ENCODE results near the gene PLCL2.

The PLCL2 gene

GRCh38 chr3:16890597-16891333, 6.0 kb downstream of the PLCL2 start:
- ATAC-seq (ENCODE audit: insufficient read depth, low read depth) (no peak), DNase-seq (no peak)
- peaks cover 16% of the 10 kb centered on the region for H4K20me1 ChIP-seq (ENCODE audit: insufficient read depth, low read length)
- TF ChIP-seq EZH2 (IDR thresholded peaks at IDR 0.05; ENCODE audit: borderline replicate concordance, low read depth, low read length, severe bottlenecking) (no peak), CTCF (IDR thresholded peaks at IDR 0.05; ENCODE audit: borderline replicate concordance, extremely low read depth, low read length, poor library complexity, severe bottlenecking) (no peak)
- no peaks in the 10 kb centered on the region for H3K27me3 ChIP-seq (ENCODE audit: insufficient read depth, low read length, poor library complexity)
- H3K4me2 ChIP-seq (ENCODE audit: insufficient read depth, low read length), result no peak overlapping the region
- H3K27ac ChIP-seq (ENCODE audit: low read length), result no peak overlapping the region
- peaks cover 83% of the 10 kb centered on the region for H3K79me2 ChIP-seq (ENCODE audit: insufficient read depth, low read length)
- H3K9me3 ChIP-seq (ENCODE audit: insufficient read depth, low read length, severe bottlenecking), result no peaks in the 10 kb centered on the region
- no peak overlapping the region for H3K4me3 ChIP-seq (ENCODE audit: low read depth in 1 of 2, low read length in 2 of 2)
- no peaks in the 10 kb centered on the region for H3K36me3 ChIP-seq (ENCODE audit: insufficient read depth, low read length)
- H3K9ac ChIP-seq (ENCODE audit: low read depth, low read length), result no peak overlapping the region
- no peak overlapping the region for H2AFZ ChIP-seq (ENCODE audit: low read depth, low read length)
- H3K4me1 ChIP-seq (ENCODE audit: insufficient read depth, low read length), result peaks cover 46% of the 10 kb centered on the region

DNA sequence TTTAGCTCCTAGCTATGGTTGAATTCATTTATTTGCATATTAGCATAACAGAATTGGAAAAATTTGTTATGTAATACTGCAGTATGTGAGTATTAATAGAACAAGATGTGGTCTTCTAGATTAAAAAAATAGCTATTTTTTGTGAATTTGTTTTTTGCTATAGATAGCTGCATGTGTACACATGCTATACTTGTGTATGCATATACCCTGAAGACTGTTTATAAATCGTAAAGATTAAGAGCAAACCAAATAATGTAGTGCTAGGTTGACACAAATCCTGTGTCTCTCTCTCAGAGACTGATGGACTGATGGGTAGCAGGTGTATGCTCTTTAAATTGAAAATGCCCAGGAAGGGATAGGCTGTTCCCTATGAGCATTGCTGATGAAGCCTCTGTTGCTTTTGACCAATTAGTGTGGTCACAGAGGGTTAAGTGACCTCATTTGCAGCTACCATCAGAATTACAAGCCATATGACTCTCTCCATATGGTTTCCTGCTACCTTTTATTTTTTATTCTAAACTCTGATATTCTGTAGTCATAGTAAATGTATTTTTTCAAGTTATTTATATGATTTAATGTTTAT, 9.0 kb downstream of the PLCL2 start:
- no peaks in the 10 kb centered on the region for H3K36me3 ChIP-seq (ENCODE audit: insufficient read depth, low read length)
- TF ChIP-seq EZH2 (IDR thresholded peaks at IDR 0.05; ENCODE audit: borderline replicate concordance, low read depth, low read length, severe bottlenecking) (no peak), CTCF (IDR thresholded peaks at IDR 0.05; ENCODE audit: borderline replicate concordance, extremely low read depth, low read length, poor library complexity, severe bottlenecking) (no peak)
- H3K27me3 ChIP-seq (ENCODE audit: insufficient read depth, low read length, poor library complexity), result no peaks in the 10 kb centered on the region
- H3K79me2 ChIP-seq (ENCODE audit: insufficient read depth, low read length), result peaks cover 74% of the 10 kb centered on the region
- H3K9ac ChIP-seq (ENCODE audit: low read depth, low read length), result no peak overlapping the region
- H2AFZ ChIP-seq (ENCODE audit: low read depth, low read length), result no peak overlapping the region
- no peak overlapping the region for H3K4me2 ChIP-seq (ENCODE audit: insufficient read depth, low read length)
- DNase-seq (no peak), ATAC-seq (ENCODE audit: insufficient read depth, low read depth) (no peak)
- H3K9me3 ChIP-seq (ENCODE audit: insufficient read depth, low read length, severe bottlenecking), result no peaks in the 10 kb centered on the region
- H3K4me3 ChIP-seq (ENCODE audit: low read depth in 1 of 2, low read length in 2 of 2), result no peak overlapping the region
- H3K27ac ChIP-seq (ENCODE audit: low read length), result no peak overlapping the region
- H4K20me1 ChIP-seq (ENCODE audit: insufficient read depth, low read length), result peaks cover 22% of the 10 kb centered on the region
- peaks cover 17% of the 10 kb centered on the region for H3K4me1 ChIP-seq (ENCODE audit: insufficient read depth, low read length)

GRCh38 chr3:16896094-16896627, 11.4 kb downstream of the PLCL2 start:
- TF ChIP-seq CTCF (IDR thresholded peaks at IDR 0.05; ENCODE audit: borderline replicate concordance, extremely low read depth, low read length, poor library complexity, severe bottlenecking) (no peak), EZH2 (IDR thresholded peaks at IDR 0.05; ENCODE audit: borderline replicate concordance, low read depth, low read length, severe bottlenecking) (no peak)
- H3K27ac ChIP-seq (ENCODE audit: low read length), result no peak overlapping the region

More at GRCh38 chr3:16896094-16896627, 11.4 kb downstream of the PLCL2 start:
- Histone ChIP-seq H3K4me3 (ENCODE audit: low read depth in 1 of 2, low read length in 2 of 2) (no peak overlapping the region), H3K27me3 (ENCODE audit: insufficient read depth, low read length, poor library complexity) (no peaks in the 10 kb centered on the region), H3K9me3 (ENCODE audit: insufficient read depth, low read length, severe bottlenecking) (no peaks in the 10 kb centered on the region), H3K36me3 (ENCODE audit: insufficient read depth, low read length) (no peaks in the 10 kb centered on the region), H3K9ac (ENCODE audit: low read depth, low read length) (no peak overlapping the region), H4K20me1 (ENCODE audit: insufficient read depth, low read length) (peaks cover 12% of the 10 kb centered on the region; the same call in 1 of the 2 replicates), H2AFZ (ENCODE audit: low read depth, low read length) (no peak overlapping the region), H3K4me1 (ENCODE audit: insufficient read depth, low read length) (peaks cover 3% of the 10 kb centered on the region; the same call in 1 of the 2 replicates), H3K79me2 (ENCODE audit: insufficient read depth, low read length) (peaks cover 63% of the 10 kb centered on the region), H3K4me2 (ENCODE audit: insufficient read depth, low read length) (no peak overlapping the region)
- ATAC-seq (ENCODE audit: insufficient read depth, low read depth), result no peak
- no peak for DNase-seq

Data from DND-41 (cell line).